ENCODE results near the gene CDAN1. TPM values are rescaled to one million over a fixed set of nuclear protein-coding genes. Genes with fewer than 3 reads are reported as not detected.
A peak's percentile ranks its signal among the peaks of the same experiment; 100 is the strongest.

CDAN1 gene
- total RNA-seq, 3 donors from 2014 or later = 9.2 to 22.5 (median 11.7) TPM

- H3K36me3 ChIP-seq (ENCODE audit: low read depth) = peaks cover 3% of the 10 kb centered on the region
- no peak for TF ChIP-seq CTCF (IDR thresholded peaks at IDR 0.05)
- H3K9me3 ChIP-seq = no peaks in the 10 kb centered on the region
- DNase-seq (peak in 2 of 3 donors; percentile 73 to 77), ATAC-seq (peak; percentile 56)
- peaks cover 13% of the 10 kb centered on the region for H3K4me1 ChIP-seq (ENCODE audit: low read depth)
- H3K4me3 ChIP-seq = peak overlapping the region; percentile 78
- intact Hi-C loops (cut with DNase I, micrococcal nuclease) = no loop called here
These were observed 801 bp upstream of the CDAN1 start for GRCh38 chr15:42737529-42738328.

- DNase-seq (peak in 1 of 3 donors; percentile 43), ATAC-seq (peak; percentile 39)
- peak overlapping the region; percentile 78 for H3K4me3 ChIP-seq
- H3K36me3 ChIP-seq (ENCODE audit: low read depth) = peaks cover 8% of the 10 kb centered on the region
- no peaks in the 10 kb centered on the region for H3K9me3 ChIP-seq
- no peak for TF ChIP-seq CTCF (IDR thresholded peaks at IDR 0.05)
- peaks cover 13% of the 10 kb centered on the region for H3K4me1 ChIP-seq (ENCODE audit: low read depth)
- intact Hi-C loops (cut with DNase I, micrococcal nuclease) = no loop called here
These were observed 643 bp downstream of the CDAN1 start for GRCh38 chr15:42736178-42736792.

GRCh38 chr15:42735382-42736165 is 1.4 kb downstream of the CDAN1 start:
- ATAC-seq (no peak), DNase-seq (no peak)
- intact Hi-C loops (cut with DNase I, micrococcal nuclease) = no loop called here
- peaks cover 8% of the 10 kb centered on the region for H3K36me3 ChIP-seq (ENCODE audit: low read depth)
- no peaks in the 10 kb centered on the region for H3K9me3 ChIP-seq
- TF ChIP-seq CTCF (IDR thresholded peaks at IDR 0.05) = no peak
- H3K4me1 ChIP-seq (ENCODE audit: low read depth) = peaks cover 13% of the 10 kb centered on the region
- H3K4me3 ChIP-seq = no peak overlapping the region

GRCh38 chr15:42734076-42734672 is 2.8 kb downstream of the CDAN1 start:
- intact Hi-C loops (cut with DNase I, micrococcal nuclease) = no loop called here
- peaks cover 8% of the 10 kb centered on the region for H3K36me3 ChIP-seq (ENCODE audit: low read depth)
- TF ChIP-seq CTCF (IDR thresholded peaks at IDR 0.05) = no peak

GRCh38 chr15:42733027-42733426 is 3.9 kb downstream of the CDAN1 start:
- ATAC-seq (no peak), DNase-seq (no peak)
- no peak for TF ChIP-seq CTCF (IDR thresholded peaks at IDR 0.05)
- peaks cover 14% of the 10 kb centered on the region for H3K36me3 ChIP-seq (ENCODE audit: low read depth)
- no peaks in the 10 kb centered on the region for H3K9me3 ChIP-seq
- no peak overlapping the region for H3K4me3 ChIP-seq
- peaks cover 13% of the 10 kb centered on the region for H3K4me1 ChIP-seq (ENCODE audit: low read depth)
- intact Hi-C loops (cut with DNase I, micrococcal nuclease) = no loop called here

More at GRCh38 chr15:42734076-42734672, 2.8 kb downstream of the CDAN1 start:
- no peak for DNase-seq
- Histone ChIP-seq H3K4me3 (no peak overlapping the region), H3K4me1 (ENCODE audit: low read depth) (peaks cover 13% of the 10 kb centered on the region), H3K9me3 (no peaks in the 10 kb centered on the region)
- ATAC-seq = no peak
